GM12878 (cell line): ENCODE data around the gene STK32B. TPM values are rescaled to one million over a fixed set of nuclear protein-coding genes. Genes with fewer than 3 reads are reported as not detected.

ENCODE experiments used
- ATAC-seq: fragments of 200-7000 bp; cut with Tn5 transposase; 3 replicates; pipeline ENCODE4 v1.9.1; 2020; ENCODE audit warnings: mild to moderate bottlenecking, moderate library complexity
- BruUV-seq: library from RNA; stranded (reverse); fragments of 400-500 nt; replicated peaks from 2 replicates; lab custom pipeline; 2021; lab: Mats Ljungman, UMichigan
- CTCF ChIA-PET: fragments of 300-600 bp; sonication (Branson Sonifier 250); formaldehyde crosslinking; extraction: SDS; loops from one replicate; lab custom pipeline; 2021; ENCODE audit warnings: inconsistent platforms; lab: Yijun Ruan, JAX
- POLR2A ChIA-PET: fragments of 350-600 bp; formaldehyde crosslinking; extraction: SDS; loops from one replicate; lab custom pipeline; 2021; ENCODE audit warnings: inconsistent platforms; lab: Charles Lee
- RAD21 ChIA-PET: fragments of 300-600 bp; sonication (Branson Sonifier 250); formaldehyde crosslinking; loops from one replicate; lab custom pipeline; 2023; ENCODE audit warnings: antibody characterized with exemption; ENCODE audit not compliant: unreplicated experiment; lab: Charles Lee
- SMC1A ChIA-PET: fragments of 300-600 bp; sonication (Branson Sonifier 250); formaldehyde crosslinking; loops from one replicate; lab custom pipeline; 2023; ENCODE audit not compliant: unreplicated experiment, uncharacterized antibody; lab: Charles Lee
- DNase-seq: peaks from one replicate; pipeline ENCODE4 v3.0.0-alpha.2; 2011; ENCODE audit warnings: low read depth, low spot score
- FAIRE-seq: peaks from 3 replicates; lab custom pipeline; 2011; peaks lifted over from hg19 to GRCh38; lab: Jason Lieb, UNC
- H2AFZ ChIP-seq: 2 replicates; pipeline ENCODE4 v1.6.0; 2011; ENCODE audit warnings: low read depth, low read length, control low read depth; ENCODE audit not compliant: control insufficient read depth
- H3K27ac ChIP-seq: 2 replicates; pipeline ENCODE4 v1.5.1; 2011; ENCODE audit warnings: control low read depth; ENCODE audit not compliant: control insufficient read depth, insufficient read depth
- H3K27me3 ChIP-seq, 2 experiments: replicated peaks in 1 of 2; 2 replicates each; pipeline versions ENCODE4 v1.6.0 to v1.6.1; 2011; ENCODE audit warnings: low read length in 1 of 2; ENCODE audit not compliant: control insufficient read depth in 2 of 2, insufficient read depth in 2 of 2
- H3K36me3 ChIP-seq, 2 experiments: 2 replicates each; pipeline ENCODE4 v1.5.1; 2011; ENCODE audit warnings: low read length in 1 of 2; ENCODE audit not compliant: control insufficient read depth in 2 of 2, insufficient read depth in 2 of 2
- H3K4me1 ChIP-seq: 2 replicates; pipeline ENCODE4 v1.6.1; 2011; ENCODE audit warnings: mild to moderate bottlenecking, low read length, moderate library complexity, mixed read lengths; ENCODE audit not compliant: control insufficient read depth, insufficient read depth
- H3K4me2 ChIP-seq: 2 replicates; pipeline ENCODE4 v1.6.0; 2011; ENCODE audit warnings: control low read depth; ENCODE audit not compliant: control insufficient read depth, insufficient read depth
- H3K4me3 ChIP-seq: fragments of 200-600 bp; sonication (generic); 2 replicates; pipeline ENCODE4 v1.5.1; 2016
- H3K79me2 ChIP-seq: 2 replicates; pipeline ENCODE4 v1.6.0; 2011; ENCODE audit warnings: low read length; ENCODE audit not compliant: control insufficient read depth, insufficient read depth
- H3K9ac ChIP-seq: 2 replicates; pipeline ENCODE4 v1.8.0; 2011; ENCODE audit warnings: low read length, control low read depth, mixed read lengths; ENCODE audit not compliant: control insufficient read depth, insufficient read depth
- H3K9me3 ChIP-seq: replicated peaks from 3 replicates; pipeline ENCODE4 v1.5.1; 2011; ENCODE audit warnings: mild to moderate bottlenecking, low read length; ENCODE audit not compliant: control insufficient read depth, insufficient read depth
- H4K20me1 ChIP-seq: 2 replicates; pipeline ENCODE4 v1.6.0; 2011; ENCODE audit not compliant: control insufficient read depth, insufficient read depth
- ASH2L ChIP-seq: fragments of 300-600, 200-600 bp; sonication (generic); IDR thresholded peaks from 2 replicates; pipeline ENCODE4 v1.6.1; 2017; ENCODE audit warnings: low read depth, mild to moderate bottlenecking, borderline replicate concordance
- CUX1 ChIP-seq: IDR thresholded peaks from 2 replicates; pipeline ENCODE4 v1.6.1; 2012; ENCODE audit warnings: improper control_type of control experiment, low read depth, low read length; ENCODE audit not compliant: insufficient replicate concordance
- EED ChIP-seq: sonication (generic); IDR thresholded peaks from 2 replicates; pipeline ENCODE4 v1.6.1; 2016; ENCODE audit warnings: antibody characterized with exemption, low read depth
- HDGF ChIP-seq: fragments of 450-650 bp; IDR thresholded peaks from 2 replicates; pipeline ENCODE4 v1.6.1; 2016; ENCODE audit warnings: antibody characterized with exemption
- MTA3 ChIP-seq: IDR thresholded peaks from 2 replicates; pipeline ENCODE4 v1.6.1; 2012; ENCODE audit warnings: low read length, inconsistent platforms, borderline replicate concordance
- PML ChIP-seq: IDR thresholded peaks from 2 replicates; pipeline ENCODE4 v1.6.1; 2012; ENCODE audit warnings: low read length, inconsistent platforms
- PRDM15 ChIP-seq: fragments of 450-650 bp; formaldehyde crosslinking; IDR thresholded peaks from 2 replicates; pipeline ENCODE4 v1.4.0; 2020; ENCODE audit warnings: mild to moderate bottlenecking, moderate library complexity
- ZBTB11 ChIP-seq: fragments of 450-650 bp; formaldehyde crosslinking; IDR thresholded peaks from 2 replicates; pipeline ENCODE4 v1.5.0; 2022; ENCODE audit warnings: mild to moderate bottlenecking, missing genetic modification characterization
- WGBS: methylation state at CpG from one replicate; pipeline ENCODE4 v1.1.6; 2016; ENCODE audit warnings: low lambda C conversion rate; ENCODE audit not compliant: insufficient replicate concordance, insufficient coverage; ENCODE audit errors: missing lambda C conversion rate; 5-methylcytosine and 5-hydroxymethylcytosine counted together
- in situ Hi-C: fragments of 300-500 bp; cut with MboI; formaldehyde crosslinking; loops from 9 replicates; pipeline ENCODE4 v1.14.3; 2018; ENCODE audit warnings: mixed read lengths
- intact Hi-C: fragments of 100-400 bp; cut with micrococcal nuclease; formaldehyde crosslinking; loops from one replicate; pipeline ENCODE4 v1.14.2; 2022; ENCODE audit not compliant: unreplicated experiment
- polyA plus RNA-seq, 11 experiments: library from polyadenylated mRNA; depleted of rRNA in 4 of 11; unstranded in 6 of 11; stranded (reverse) in 5 of 11; fragments of >200 nt; fragmentation: Nextera tagmentation in 4 of 11; fragmentation: Illumina TruSeq in 1 of 11; extraction: Ambion mirVana in 4 of 11; extraction: Trizol in 1 of 11; gene quantifications; 1 replicate in 1 of 11; 2 replicates in 10 of 11; pipeline versions ENCODE4 v1.2.1 to v1.2.3, GENCODE V29; 2011 to 2016; ENCODE audit warnings: inconsistent platforms in 2 of 11, missing spikeins in 2 of 11, low read depth in 1 of 11
- total RNA-seq, 4 experiments: library from RNA; depleted of rRNA in 3 of 4; stranded (reverse); fragments of >200 nt in 3 of 4; fragmentation: Illumina TruSeq in 1 of 4; extraction: Trizol in 1 of 4; gene quantifications; 2 replicates each; pipeline versions ENCODE4 v1.2.1 to v1.2.3, GENCODE V29; 2013 to 2021

The STK32B gene
- total and polyA plus RNA-seq, 10 of the 15 experiments (the other 5 are each of a cell fraction or from before 2014, with no cell fraction given) = 0.04 to 0.12 (median 0.08) TPM; not detected in 7

GRCh38 chr4:5018603-5019002, 32.7 kb upstream of the STK32B start:
- Histone ChIP-seq H3K27me3 (peaks cover 0 to 6% of the 10 kb centered on the region in 2 experiments; a peak in 1 of 4 replicates), H3K4me1 (no peaks in the 10 kb centered on the region), H3K36me3 (no peaks in the 10 kb centered on the region), H3K4me2 (no peak overlapping the region), H3K79me2 (no peaks in the 10 kb centered on the region), H3K27ac (no peak overlapping the region), H3K9me3 (no peaks in the 10 kb centered on the region), H3K4me3 (no peak overlapping the region), H3K9ac (no peak overlapping the region)
- ATAC-seq (no peak), DNase-seq (no peak), FAIRE-seq (no peak)
- intact Hi-C loops (no loop called here), in situ Hi-C loops (no loop called here)
- ChIA-PET SMC1A (no interaction called here), RAD21 (interaction anchor here (0.6 kb wide), 1 partner anchor 76 kb away, joined by 3 read pairs; no protein-coding TSS in a partner anchor), POLR2A (no interaction called here)
- 3% methylated on average over 6 of the region's 6 CpGs for WGBS
- no TSS peak for BruUV-seq
- TF ChIP-seq PML (no peak), MTA3 (no peak), CUX1 (no peak), EED (no peak), ZBTB11 (no peak), PRDM15 (CRISPR knock-in tag) (no peak), ASH2L (no peak), HDGF (no peak)
- TF ChIP-seq, all 136 proteins: peak for 0
- CTCF ChIA-PET = no interaction called here
- Histone ChIP-seq H2AFZ (no peak overlapping the region), H4K20me1 (no peaks in the 10 kb centered on the region)
